ENCODE measurements around the gene TRIAP1. TPM values are rescaled to one million over a fixed set of nuclear protein-coding genes. Genes with fewer than 3 reads are reported as not detected.

Gene TRIAP1
- total RNA-seq, 2 donors from 2014 or later, result 15.7 to 21.9 TPM

GRCh38 chr12:120403869-120404268, 42.3 kb downstream of the TRIAP1 start:
- Histone ChIP-seq H3K4me3 (no peak overlapping the region), H3K36me3 (no peaks in the 10 kb centered on the region), H3K9me3 (no peaks in the 10 kb centered on the region), H3K4me1 (replicated peaks) (no peaks in the 10 kb centered on the region), H3K27ac (no peak overlapping the region), H3K27me3 (replicated peaks; ENCODE audit: insufficient read depth) (no peaks in the 10 kb centered on the region)
- no peak for DNase-seq (ENCODE audit: low spot score)
- intact Hi-C loops (cut with DNase I), result no loop called here
- 62% methylated on average over 3 of the region's 3 CpGs for WGBS
- TF ChIP-seq POLR2A (IDR thresholded peaks at IDR 0.05) (no peak), CTCF (IDR thresholded peaks at IDR 0.05) (no peak), POLR2AphosphoS5 (IDR thresholded peaks at IDR 0.05) (no peak)

- TF ChIP-seq POLR2A (IDR thresholded peaks at IDR 0.05), result no peak
- TF ChIP-seq CTCF (IDR thresholded peaks at IDR 0.05), result no peak
- TF ChIP-seq POLR2AphosphoS5 (IDR thresholded peaks at IDR 0.05), result no peak
- intact Hi-C loops (cut with DNase I), result no loop called here
- Histone ChIP-seq H3K4me3 (no peak overlapping the region), H3K9me3 (no peaks in the 10 kb centered on the region), H3K4me1 (replicated peaks) (no peaks in the 10 kb centered on the region), H3K27me3 (replicated peaks; ENCODE audit: insufficient read depth) (no peaks in the 10 kb centered on the region), H3K36me3 (no peaks in the 10 kb centered on the region), H3K27ac (no peak overlapping the region)
- 30% methylated on average over 13 of the region's 13 CpGs for WGBS
- DNase-seq (ENCODE audit: low spot score), result no peak
Measured at GRCh38 chr12:120402217-120402616, 44.0 kb downstream of the TRIAP1 start.

GRCh38 chr12:120399531-120399930, 46.7 kb downstream of the TRIAP1 start:
- intact Hi-C loops (cut with DNase I), result no loop called here
- Histone ChIP-seq H3K9me3 (no peaks in the 10 kb centered on the region), H3K27ac (no peak overlapping the region), H3K4me3 (no peak overlapping the region), H3K27me3 (replicated peaks; ENCODE audit: insufficient read depth) (no peaks in the 10 kb centered on the region), H3K4me1 (replicated peaks) (peaks cover 3% of the 10 kb centered on the region), H3K36me3 (no peaks in the 10 kb centered on the region)
- no peak for DNase-seq (ENCODE audit: low spot score)
- 79% methylated on average over 5 of the region's 5 CpGs for WGBS
- TF ChIP-seq CTCF (IDR thresholded peaks at IDR 0.05) (no peak), POLR2A (IDR thresholded peaks at IDR 0.05) (no peak), POLR2AphosphoS5 (IDR thresholded peaks at IDR 0.05) (no peak)

- peak; percentile 27 for TF ChIP-seq POLR2AphosphoS5 (IDR thresholded peaks at IDR 0.05)
- no peak for TF ChIP-seq POLR2A (IDR thresholded peaks at IDR 0.05)
- no peak for TF ChIP-seq CTCF (IDR thresholded peaks at IDR 0.05)
- 28% methylated on average over 33 of the region's 33 CpGs for WGBS
- no peaks in the 10 kb centered on the region for H3K27me3 ChIP-seq (replicated peaks; ENCODE audit: insufficient read depth)
- H3K27ac ChIP-seq, result peak overlapping the region; percentile 38 to 81
- H3K9me3 ChIP-seq, result no peaks in the 10 kb centered on the region
- H3K4me3 ChIP-seq, result no peak overlapping the region
- no peaks in the 10 kb centered on the region for H3K36me3 ChIP-seq
- peaks cover 8% of the 10 kb centered on the region for H3K4me1 ChIP-seq (replicated peaks)
- peak; percentile 8 for DNase-seq (ENCODE audit: low spot score)
- intact Hi-C loops (cut with DNase I), result no loop called here
Measured at GRCh38 chr12:120397824-120398540, 48.2 kb downstream of the TRIAP1 start.
